GM12874 (cell line): ENCODE results near the gene AIMP1.

Experiments used
- CTCF ChIP-seq: IDR thresholded peaks from 2 replicates; pipeline ENCODE4 v1.5.1; 2011; ENCODE audit warnings: low read depth, mild to moderate bottlenecking, control low read depth, low read length, moderate library complexity; ENCODE audit not compliant: insufficient read depth

AIMP1 gene

GRCh38 chr4:106338671-106339070, 22.3 kb downstream of the AIMP1 start:
- no peak for TF ChIP-seq CTCF

- no peak for TF ChIP-seq CTCF
These were observed 23.1 kb downstream of the AIMP1 start for GRCh38 chr4:106339431-106339830.

- no peak for TF ChIP-seq CTCF
These were observed 24.4 kb downstream of the AIMP1 start for GRCh38 chr4:106340774-106341173.

- no peak for TF ChIP-seq CTCF
These were observed 27.7 kb downstream of the AIMP1 start for GRCh38 chr4:106343865-106344646.

GRCh38 chr4:106344647-106344970, 28.3 kb downstream of the AIMP1 start:
- TF ChIP-seq CTCF = no peak

GRCh38 chr4:106347167-106347566, 30.8 kb downstream of the AIMP1 start:
- TF ChIP-seq CTCF = no peak

GRCh38 chr4:106351016-106351415, 34.7 kb downstream of the AIMP1 start:
- TF ChIP-seq CTCF = no peak
